NCI-H345 treated with DMSO at 0.1 percent for 48 hours (cell line): ENCODE results near the gene NRCAM.
A peak's percentile ranks its signal among the peaks of the same experiment; 100 is the strongest.
"Not testable (repeated sequence)": the region's sequence is repeated elsewhere in the genome, so short reads cannot be mapped to it uniquely, and the experiment has no call there.

Experiments used
- DNase-seq: peaks from one replicate; lab custom pipeline; 2025; ENCODE audit not compliant: unreplicated experiment; lab: John Stamatoyannopoulos, UW

Gene NRCAM

DNA sequence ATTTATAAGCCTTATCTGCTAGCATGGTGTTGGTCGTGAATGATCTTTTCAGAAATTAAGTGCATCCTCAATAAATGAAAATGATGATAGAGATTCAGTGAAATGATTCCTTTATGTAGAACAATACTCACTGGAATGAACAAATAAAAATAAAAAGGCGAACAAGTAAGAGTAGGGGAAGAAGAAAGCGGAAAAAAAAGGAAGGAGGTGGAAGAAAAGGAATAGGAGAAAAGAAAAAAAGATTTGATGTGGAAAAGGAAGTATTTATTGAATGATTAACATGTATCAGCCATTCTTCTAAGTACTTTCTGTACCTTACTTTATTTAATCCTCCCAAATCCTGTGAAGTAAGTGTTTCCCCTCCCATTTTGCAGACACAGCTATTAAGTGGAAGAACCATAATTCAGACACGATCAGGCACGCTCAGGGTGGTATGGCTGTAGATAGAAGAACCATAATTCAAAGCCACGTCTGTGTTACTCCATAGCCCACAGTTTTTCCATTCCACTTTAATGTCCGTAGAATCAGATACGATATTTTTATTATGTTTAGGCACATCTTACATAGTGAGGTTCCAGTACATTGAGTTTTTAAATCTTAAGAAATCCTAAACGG is 169.8 kb downstream of the NRCAM start:
- no peak for DNase-seq

DNA sequence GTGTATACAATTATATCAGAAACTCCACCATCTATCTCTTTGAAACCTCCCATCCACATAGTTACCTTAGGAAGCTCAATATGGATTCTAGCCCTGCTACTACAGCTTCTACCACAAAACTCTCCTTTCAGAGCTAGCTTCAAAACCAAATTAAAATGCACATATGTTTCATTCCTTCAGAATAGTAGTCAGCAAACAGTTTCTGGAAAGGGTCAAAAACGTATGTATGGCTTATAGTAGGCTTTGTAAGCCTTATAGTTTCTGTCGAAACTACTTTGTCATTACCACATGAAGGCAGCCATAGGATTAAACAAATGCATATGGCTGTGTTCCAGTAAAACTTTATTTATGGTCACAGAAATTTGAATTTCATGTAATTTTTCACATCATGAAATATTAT is 170.5 kb downstream of the NRCAM start:
- no peak for DNase-seq

DNA sequence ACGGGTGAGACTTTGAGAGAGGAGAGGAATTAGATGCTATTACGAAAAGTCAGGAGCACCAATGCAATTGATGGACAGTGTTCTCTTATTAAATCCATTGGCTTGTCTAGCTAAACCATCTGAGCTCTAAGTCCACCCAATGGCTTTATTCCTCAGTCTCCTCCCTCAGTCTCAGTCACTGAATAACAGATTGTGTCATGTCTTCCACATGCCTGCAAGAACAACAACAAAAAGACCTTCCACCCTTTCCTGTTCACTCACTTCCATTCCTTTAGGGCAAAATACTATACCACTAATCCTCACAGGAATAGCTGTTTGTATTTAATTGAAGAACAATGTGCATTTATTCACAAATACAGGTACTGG is 171.2 kb downstream of the NRCAM start:
- DNase-seq, result no peak

DNA sequence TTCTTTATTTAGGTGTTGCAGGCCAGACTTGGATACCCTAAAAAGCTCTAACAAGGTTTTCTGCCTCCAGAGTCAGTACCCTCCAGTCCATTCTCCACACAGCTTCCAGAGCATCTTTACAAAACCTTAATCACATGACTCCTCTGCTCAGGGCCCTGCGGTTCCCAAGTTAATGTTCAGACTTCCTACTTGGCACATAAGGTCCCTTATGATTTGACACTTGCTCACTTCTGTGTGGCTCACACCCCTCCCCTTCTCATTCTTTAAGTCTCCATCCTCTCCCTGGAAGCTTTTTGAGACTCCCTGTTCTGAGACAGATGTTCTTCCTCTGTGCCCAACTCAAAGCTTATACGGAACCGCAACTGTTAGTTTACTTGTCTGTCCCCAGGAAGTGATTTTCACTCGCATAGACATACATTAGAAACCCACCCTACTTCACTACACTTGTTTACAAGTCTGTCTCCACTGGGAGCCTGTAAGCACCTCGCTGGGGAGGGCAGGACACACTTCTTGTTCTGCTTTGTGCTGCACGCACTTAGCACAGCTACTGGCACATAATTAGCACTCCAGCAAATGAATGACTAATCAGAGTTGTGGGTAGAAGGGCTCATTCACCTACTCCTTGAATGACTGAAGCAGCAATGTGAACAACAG is 171.8 kb downstream of the NRCAM start:
- DNase-seq, result no peak

DNA sequence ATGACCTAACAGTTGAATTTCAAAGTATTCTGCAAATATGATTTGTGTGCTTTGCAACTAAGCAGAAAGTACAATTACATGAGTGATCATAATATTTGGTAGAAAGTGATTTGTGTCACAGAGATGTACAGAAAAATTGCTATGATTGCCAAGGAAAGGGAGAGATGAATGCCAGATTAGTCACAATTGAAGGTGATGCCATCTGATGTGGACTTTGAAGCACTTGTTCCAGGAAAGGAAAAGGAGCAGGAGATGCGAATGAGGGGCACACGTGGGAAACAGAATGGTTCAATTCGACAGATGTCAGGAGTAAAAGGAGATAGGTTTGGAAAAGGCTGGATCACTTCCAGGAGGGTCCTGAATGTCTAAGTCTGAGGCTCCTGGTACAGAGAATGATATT is 173.0 kb downstream of the NRCAM start:
- DNase-seq, result no peak

DNA sequence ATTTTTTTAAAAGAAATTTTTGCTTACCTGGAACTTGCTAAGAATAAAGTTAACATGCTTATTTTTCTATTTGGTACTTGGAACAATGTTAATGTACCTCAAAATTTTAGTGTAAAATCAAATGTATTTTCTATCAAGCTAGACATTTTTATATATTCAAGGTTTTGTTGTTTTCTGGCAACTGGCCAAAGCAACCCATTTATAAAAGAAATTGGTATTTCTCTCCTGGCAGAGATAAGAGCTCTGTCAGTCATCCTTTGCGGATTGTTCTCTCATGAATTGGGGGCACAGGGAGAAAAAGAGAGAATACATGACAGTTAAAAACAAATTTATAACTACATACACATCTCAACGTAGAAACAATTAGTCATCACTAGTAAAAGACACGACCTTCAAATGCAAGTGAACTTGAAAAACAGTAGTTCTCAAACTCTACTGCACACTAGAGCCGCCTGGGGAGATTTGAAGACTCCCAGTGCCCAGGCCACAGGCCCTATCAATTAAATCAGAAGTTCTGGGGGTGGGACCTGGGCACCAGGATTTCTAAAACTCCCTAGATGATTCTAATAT is 173.7 kb downstream of the NRCAM start:
- no peak for DNase-seq

DNA sequence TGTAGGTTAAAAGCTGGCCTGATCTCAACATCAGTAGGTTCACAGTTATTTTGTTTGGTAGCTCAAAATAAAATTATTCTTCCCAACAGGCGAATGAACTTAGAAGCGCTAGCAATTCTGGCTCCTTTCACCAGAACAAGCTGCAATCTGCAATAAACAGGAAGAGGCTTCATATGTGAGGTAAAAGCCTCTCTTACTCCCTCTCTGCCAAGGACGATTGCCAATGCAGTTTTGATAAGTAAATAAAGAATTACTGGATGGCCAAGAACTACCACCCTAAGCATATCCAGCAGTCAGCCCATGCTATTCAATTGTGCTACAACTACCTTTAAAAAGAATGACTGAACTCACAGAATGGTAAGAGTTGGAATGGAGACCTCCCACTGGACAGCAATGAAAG is 176.1 kb downstream of the NRCAM start:
- DNase-seq, result peak; percentile 44

DNA sequence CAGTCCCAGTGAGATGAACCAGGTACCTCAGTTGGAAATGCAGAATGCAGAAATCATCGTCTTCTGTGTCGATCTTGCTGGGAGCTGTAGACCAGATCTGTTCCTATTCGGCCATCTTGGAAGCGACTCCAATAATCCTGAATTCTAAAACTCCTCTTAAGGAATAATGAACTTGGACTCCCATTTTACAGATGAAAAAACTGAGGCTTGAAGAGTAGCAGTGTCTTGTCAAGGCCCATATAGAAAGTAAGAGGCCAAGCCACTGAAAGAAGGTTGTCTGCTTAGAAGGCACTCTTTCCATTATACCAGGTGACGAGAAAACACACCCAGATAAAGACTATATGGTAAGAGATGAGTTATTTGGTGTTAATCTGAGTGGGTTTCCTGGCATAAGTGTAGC is 177.5 kb downstream of the NRCAM start:
- DNase-seq, result no peak

DNA sequence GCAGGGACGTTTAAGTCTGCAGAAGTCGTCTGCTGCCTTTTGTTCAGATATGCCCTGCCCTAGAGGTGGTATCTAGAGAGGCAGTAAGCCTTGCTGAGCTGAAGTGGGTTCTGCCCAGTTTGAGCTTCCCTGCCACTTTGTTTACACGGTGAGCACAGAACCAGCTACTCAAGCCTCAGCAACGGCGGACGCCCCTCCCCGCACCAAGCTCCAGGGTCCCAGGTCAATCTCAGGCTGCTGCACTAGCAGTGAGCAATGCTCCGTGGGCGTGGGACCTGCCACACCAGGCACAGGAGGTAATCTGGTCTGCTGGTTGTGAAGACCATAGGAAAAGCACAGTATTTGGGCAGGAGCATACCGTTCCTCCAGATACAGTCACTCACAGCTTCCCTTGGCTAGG is 178.0 kb downstream of the NRCAM start:
- DNase-seq, result no peak

DNA sequence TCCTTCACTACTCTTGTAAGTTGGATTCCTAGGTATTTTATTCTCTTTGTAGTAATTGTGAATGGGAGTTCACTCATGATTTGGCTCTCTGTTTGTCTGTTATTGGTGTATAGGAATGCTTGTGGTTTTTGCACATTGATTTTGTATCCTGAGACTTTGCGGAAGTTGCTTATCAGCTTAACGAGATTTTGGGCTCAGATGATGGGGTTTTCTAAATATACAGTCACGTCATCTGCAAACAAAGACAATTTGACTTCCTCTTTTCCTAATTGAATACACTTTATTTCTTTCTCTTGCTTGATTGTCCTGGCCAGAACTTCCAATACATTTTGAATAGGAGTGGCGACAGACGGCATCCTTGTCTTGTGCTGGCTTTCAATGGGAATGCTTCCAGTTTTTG is 181.8 kb downstream of the NRCAM start:
- not testable (repeated sequence) for DNase-seq

DNA sequence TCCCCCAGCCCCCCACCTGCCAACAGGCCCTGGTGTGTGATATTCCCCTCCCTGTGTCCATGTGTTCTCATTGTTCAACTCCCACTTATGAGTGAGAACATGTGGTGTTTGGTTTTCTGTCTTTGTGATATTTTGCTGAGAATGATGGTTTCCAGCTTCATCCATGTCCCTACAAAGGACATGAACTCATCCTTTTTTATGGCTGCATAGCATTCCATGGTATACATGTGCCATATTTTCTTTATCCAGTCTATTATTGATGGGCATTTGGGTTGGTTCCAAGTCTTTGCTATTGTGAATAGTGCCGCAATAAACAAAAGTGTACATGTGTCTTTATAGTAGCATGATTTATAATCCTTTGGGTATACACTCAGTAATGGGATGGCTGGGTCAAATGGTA is 183.3 kb downstream of the NRCAM start:
- not testable (repeated sequence) for DNase-seq

DNA sequence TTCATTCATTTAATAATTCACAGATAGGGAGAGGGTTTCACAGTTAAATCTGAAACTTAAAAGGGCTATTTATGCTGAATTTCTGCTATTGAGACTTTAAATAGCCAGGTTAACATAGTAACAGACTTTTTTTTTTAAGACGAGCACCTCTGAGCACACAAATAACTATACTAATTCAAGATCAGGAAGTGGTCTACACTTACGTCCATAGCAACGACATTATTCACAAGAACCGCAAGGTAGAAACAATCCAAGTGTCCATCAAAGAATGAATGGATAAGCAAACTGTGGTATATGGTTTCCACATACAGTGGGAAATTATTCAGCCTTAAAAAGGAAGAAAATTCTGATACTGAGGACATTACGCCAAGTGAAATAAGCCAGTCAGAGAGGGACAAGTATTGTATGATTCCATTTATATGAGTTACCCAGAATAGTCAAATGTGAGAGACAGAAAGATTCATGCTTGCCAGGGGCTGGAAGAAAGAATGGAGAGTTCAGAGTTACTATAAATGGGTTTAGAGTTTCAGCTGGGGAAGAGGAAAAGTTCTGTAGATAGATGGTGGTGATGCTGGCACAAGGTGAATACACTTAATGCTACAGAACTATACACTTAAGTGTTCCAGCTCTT is 185.7 kb downstream of the NRCAM start:
- DNase-seq, result no peak

DNA sequence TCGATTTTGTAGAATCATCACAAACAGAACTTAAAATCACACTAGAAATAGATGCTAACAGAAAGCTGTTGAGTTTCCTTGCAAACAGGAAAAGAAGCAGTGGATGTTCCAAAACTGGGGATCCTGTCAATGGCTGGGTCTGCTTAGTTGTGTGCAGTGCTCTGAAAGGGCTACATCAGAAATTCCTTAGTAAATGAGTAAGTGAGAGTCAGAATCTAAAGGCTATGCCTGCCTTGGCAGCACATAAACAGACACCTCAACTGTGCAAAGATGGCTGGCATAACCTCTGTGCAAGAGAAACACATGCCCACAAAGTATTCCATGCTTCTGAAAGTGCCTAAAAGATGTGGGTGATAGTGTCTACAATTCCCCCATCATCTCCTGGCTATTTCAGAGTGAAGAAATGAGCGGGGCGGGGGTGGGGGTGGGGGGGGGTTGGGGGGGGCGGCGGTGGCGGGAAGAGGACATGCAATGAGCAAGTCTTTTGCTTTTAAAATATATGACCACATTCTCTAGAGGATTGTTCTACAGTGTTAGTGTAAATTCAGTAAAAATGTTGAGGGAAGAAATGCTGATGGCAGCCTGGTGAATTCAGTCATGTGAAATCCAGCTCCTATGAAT is 187.9 kb downstream of the NRCAM start:
- no peak for DNase-seq

DNA sequence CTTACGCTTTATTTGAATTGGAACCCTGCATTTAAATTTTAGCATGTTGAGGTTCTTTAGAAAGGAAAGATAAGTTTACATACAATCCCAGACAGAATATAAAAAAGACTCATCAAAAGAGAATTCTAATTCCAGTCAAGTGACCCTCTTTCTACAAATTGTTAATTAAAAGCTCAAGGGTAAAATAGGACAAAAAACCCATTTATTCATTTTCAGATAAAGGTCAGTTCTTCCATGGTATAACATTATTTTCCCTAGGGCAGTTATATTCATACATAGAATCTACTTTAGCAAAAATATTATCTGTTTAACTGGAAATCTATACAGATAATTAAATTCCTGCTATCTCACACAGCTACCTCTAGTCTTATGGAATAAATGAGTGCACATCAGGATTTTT is 188.6 kb downstream of the NRCAM start:
- DNase-seq, result no peak

DNA sequence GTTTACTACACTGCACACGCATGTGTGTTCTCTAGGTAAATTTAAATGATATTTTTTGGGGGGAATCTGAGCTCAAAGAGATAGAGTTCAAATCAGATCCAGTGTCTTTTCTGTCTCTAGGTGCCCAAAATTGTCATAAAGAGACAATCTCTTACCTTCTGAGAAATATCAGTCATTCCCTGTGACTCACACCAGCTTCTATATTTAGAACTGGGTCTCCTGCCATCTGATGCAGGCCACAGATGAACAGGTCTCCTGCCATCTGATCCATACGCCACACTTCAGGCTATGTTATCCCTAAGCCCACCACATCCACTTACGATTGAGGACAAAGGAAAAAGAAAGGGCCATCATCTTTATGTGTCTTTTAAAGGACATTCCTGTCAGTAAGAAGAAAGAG is 189.7 kb downstream of the NRCAM start:
- DNase-seq, result no peak

DNA sequence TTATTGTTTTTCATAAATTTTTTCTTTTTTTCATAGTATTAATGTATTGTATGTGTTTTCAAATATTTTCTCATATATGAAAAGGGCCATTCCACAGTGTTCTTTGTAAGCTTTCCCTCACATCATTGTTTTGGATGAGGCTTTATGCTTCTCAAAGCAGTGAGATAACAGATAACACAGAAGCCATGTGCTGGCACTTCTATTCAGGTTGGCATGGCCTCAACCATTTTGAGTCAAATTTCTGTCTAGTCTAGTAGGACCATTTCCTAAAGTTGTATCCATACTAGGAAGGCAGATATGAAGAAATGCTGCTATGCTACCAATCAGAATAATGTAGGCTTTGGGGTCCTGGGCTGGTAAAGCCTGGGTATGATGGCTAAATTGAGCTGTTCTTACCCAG is 190.2 kb downstream of the NRCAM start:
- no peak for DNase-seq

DNA sequence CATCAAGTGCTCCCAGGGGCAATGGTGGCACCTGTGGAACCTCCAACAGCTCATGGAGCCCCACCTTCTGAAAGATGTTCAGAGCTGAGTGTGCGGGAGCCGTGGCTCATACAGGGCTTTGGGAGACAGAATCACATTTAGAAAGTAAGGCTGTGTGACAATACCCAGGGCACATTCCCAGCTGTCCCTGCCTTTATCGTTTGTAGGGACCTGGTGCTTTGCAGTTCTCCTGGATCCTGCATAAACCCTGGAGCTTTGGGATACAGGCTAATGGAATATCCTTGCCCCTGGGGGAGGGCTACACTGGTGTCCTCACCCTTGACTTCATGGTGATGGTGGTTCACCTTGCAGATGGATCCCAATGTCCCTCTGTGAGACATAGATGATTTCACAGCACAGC is 191.2 kb downstream of the NRCAM start:
- no peak for DNase-seq

DNA sequence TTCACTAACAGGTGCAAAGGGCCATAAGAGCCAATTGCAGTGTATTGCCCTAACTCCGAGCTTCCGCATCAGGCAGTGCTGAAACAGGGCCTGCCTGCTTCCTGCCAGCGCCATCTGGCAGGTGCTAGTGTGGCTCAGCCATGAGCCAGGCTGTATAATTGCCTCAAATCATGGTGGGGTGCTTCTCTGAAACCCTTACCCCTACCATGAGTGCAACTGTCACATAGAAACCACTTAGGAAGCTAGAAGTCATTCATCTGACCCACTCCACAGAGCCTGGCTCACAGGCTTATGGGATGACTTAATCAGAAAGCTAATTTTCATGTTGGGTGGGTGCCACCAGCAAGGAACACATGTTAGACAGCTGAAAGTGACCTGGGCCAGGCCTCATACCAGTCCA is 192.8 kb downstream of the NRCAM start:
- peak; percentile 74 for DNase-seq

DNA sequence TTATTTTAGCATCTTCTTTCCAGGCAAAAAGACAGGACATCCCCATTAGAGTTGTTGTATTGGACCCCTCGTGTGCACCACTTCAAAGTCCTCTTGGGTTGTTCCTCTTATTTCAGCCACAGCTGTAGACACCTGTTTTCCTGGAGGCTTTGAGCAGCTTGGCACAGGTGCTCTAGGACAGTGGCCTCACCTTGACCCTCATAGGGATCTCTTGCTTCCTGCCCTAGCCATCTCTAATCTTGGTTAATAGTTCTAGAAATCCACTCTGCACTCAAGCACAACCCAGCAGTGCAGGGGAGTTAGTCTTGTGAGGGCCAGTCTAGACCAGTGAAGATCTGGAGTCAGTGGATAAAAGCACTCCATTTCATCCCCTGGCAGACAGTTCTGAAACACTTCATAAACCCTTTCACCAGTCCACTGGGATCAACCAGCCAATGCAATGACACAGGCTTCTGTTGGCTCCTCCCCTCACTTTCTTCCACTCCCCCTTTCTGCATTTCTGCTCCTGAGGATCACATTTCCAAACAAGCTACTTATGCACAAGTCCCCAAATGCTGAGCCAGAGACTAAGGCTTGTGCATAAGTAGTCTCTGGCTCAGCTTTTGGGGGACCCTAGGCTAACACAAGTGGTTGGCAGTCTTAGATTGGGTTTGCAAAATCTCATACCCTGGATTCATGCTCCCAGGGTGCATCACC is 194.5 kb downstream of the NRCAM start:
- DNase-seq, result no peak

DNA sequence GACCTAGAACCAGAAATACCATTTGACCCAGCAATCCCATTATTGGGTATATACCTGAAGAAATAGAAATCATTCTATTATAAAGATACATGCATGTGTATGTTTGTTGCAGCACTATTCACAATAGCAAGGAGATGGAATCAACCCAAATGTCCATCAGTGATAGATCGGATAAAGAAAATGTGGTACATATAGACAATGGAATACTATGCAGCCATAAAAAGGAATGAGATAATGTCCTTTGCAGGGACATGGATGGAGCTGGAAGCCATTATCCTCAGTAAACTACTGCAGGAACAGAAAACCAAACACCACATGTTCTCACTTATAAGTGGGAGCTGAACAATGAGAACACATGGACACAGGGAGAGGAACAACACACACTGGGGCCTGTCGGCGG is 196.8 kb downstream of the NRCAM start:
- not testable (repeated sequence) for DNase-seq

DNA sequence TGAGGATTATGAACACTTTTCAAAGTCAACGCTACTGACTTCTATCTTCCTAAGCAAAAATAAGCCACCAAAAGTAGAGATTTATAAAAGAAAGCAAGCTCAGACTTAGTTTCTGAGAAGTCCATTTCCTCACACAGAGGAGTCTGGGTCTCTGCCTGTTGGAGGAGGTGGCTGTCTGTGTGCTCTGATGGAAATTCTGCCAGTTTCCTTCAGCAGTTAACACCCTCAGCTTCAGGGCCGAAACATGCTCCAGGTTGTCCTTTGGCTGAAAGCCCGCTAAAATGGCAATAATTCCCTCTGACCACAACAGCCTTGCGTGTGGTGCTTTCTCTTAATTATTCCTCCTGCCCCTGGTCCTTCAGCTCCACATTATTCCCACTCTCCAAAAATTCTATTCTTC is 198.3 kb downstream of the NRCAM start:
- DNase-seq, result no peak
